Dermis microvascular lymphatic vessel endothelial cell (primary cell): ENCODE data around the gene ACBD6. TPM values are rescaled to one million over a fixed set of nuclear protein-coding genes. Genes with fewer than 3 reads are reported as not detected.

Experiments used
- DNase-seq, 2 donors: peaks; one replicate each; pipeline versions ENCODE4 v3.0.0 to v3.0.0-alpha.2; 2010; ENCODE audit warnings: low read depth in 2 of 2
- total RNA-seq: library from RNA; depleted of rRNA; stranded (reverse); fragments of >200 nt; gene quantifications from 2 replicates; pipeline ENCODE4 v1.2.1, GENCODE V29; 2014

ACBD6 gene
- total RNA-seq, 1 donor from 2014 or later = 55.2 TPM

- DNase-seq = no peak
Measured at GRCh38 chr1:180271272-180272255, 230.8 kb downstream of the ACBD6 start.

- DNase-seq = no peak
Measured at GRCh38 chr1:180270530-180271271, 231.7 kb downstream of the ACBD6 start.

GRCh38 chr1:180269645-180270529 is 232.5 kb downstream of the ACBD6 start:
- DNase-seq = no peak

- no peak for DNase-seq
Measured at GRCh38 chr1:180268556-180269075, 233.8 kb downstream of the ACBD6 start.

- no peak for DNase-seq
Measured at GRCh38 chr1:180267761-180268555, 234.4 kb downstream of the ACBD6 start.

GRCh38 chr1:180267211-180267561 is 235.2 kb downstream of the ACBD6 start:
- no peak for DNase-seq

GRCh38 chr1:180266275-180267210 is 235.8 kb downstream of the ACBD6 start:
- DNase-seq = no peak

- DNase-seq = no peak
Measured at GRCh38 chr1:180265871-180266270, 236.5 kb downstream of the ACBD6 start.

- no peak for DNase-seq
Measured at GRCh38 chr1:180265201-180265600, 237.2 kb downstream of the ACBD6 start.

GRCh38 chr1:180264595-180264994 is 237.8 kb downstream of the ACBD6 start:
- no peak for DNase-seq

- DNase-seq = no peak
Measured at GRCh38 chr1:180262628-180263488, 239.5 kb downstream of the ACBD6 start.

- DNase-seq = no peak
Measured at GRCh38 chr1:180261524-180262155, 240.7 kb downstream of the ACBD6 start.

GRCh38 chr1:180261030-180261429 is 241.3 kb downstream of the ACBD6 start:
- DNase-seq = no peak

- no peak for DNase-seq
Measured at GRCh38 chr1:180260541-180260940, 241.8 kb downstream of the ACBD6 start.

GRCh38 chr1:180259431-180260338 is 242.7 kb downstream of the ACBD6 start:
- no peak for DNase-seq

- DNase-seq = no peak
Measured at GRCh38 chr1:180258935-180259334, 243.4 kb downstream of the ACBD6 start.

GRCh38 chr1:180258290-180258689 is 244.1 kb downstream of the ACBD6 start:
- no peak for DNase-seq
